WI38 (cell line): ENCODE results near the gene TCN2.
"Not testable (repeated sequence)": the region's sequence is repeated elsewhere in the genome, so short reads cannot be mapped to it uniquely, and the experiment has no call there.

Experiments used
- H3K4me3 ChIP-seq: 2 replicates; pipeline ENCODE4 v1.5.1; 2011; ENCODE audit warnings: low read depth, mild to moderate bottlenecking, control low read depth, low read length
- CTCF ChIP-seq: IDR thresholded peaks from 2 replicates; pipeline ENCODE4 v1.5.1; 2012; ENCODE audit warnings: low read depth, mild to moderate bottlenecking, control low read depth, low read length

The TCN2 gene

GRCh38 chr22:30674482-30674881, 67.5 kb downstream of the TCN2 start:
- no peak for TF ChIP-seq CTCF
- H3K4me3 ChIP-seq, result no peak overlapping the region

GRCh38 chr22:30675436-30675835, 68.5 kb downstream of the TCN2 start:
- no peak for TF ChIP-seq CTCF
- no peak overlapping the region for H3K4me3 ChIP-seq

DNA sequence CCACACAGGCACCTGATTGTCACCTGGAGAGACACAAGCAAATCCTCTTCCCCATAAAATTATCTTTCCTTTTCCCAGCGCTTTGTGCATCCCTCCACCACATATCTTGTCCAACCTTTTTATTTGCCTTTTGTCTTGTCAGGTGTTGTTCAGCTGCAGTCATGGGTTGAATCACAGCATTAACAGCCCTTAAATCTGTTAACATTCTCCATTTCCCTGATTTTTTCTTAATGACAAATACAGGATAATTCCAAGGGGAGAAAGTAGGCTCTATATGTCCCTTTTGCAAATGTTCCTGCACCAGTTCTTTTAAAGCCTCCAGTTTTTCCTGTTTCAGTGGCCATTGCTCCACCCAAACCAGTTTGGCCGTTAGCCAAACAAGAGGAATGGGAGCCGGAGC, 69.6 kb downstream of the TCN2 start:
- not testable (repeated sequence) for H3K4me3 ChIP-seq
